ENCODE results near the gene ADCYAP1R1.

ADCYAP1R1 gene

GRCh38 chr7:31043051-31043471 lies 9.0 kb upstream of the ADCYAP1R1 start:
- no peak for DNase-seq (ENCODE audit: low read depth in 2 of 2)

- no peak for DNase-seq (ENCODE audit: low read depth in 2 of 2)
Observed at GRCh38 chr7:31044529-31044928, 7.6 kb upstream of the ADCYAP1R1 start.

GRCh38 chr7:31046723-31047122 lies 5.4 kb upstream of the ADCYAP1R1 start:
- DNase-seq (ENCODE audit: low read depth in 2 of 2) = no peak

GRCh38 chr7:31047313-31048146 lies 4.6 kb upstream of the ADCYAP1R1 start:
- DNase-seq (ENCODE audit: low read depth in 2 of 2) = no peak

GRCh38 chr7:31049005-31049765 lies 2.9 kb upstream of the ADCYAP1R1 start:
- no peak for DNase-seq (ENCODE audit: low read depth in 2 of 2)

GRCh38 chr7:31052487-31052840 lies 356 bp downstream of the ADCYAP1R1 start:
- no peak for DNase-seq (ENCODE audit: low read depth in 2 of 2)

GRCh38 chr7:31052841-31053601 lies 913 bp downstream of the ADCYAP1R1 start:
- DNase-seq (ENCODE audit: low read depth in 2 of 2) = no peak

- no peak for DNase-seq (ENCODE audit: low read depth in 2 of 2)
Observed at GRCh38 chr7:31053986-31054385, 1.9 kb downstream of the ADCYAP1R1 start.

GRCh38 chr7:31054608-31055278 lies 2.6 kb downstream of the ADCYAP1R1 start:
- DNase-seq (ENCODE audit: low read depth in 2 of 2) = no peak

GRCh38 chr7:31055471-31055870 lies 3.4 kb downstream of the ADCYAP1R1 start:
- DNase-seq (ENCODE audit: low read depth in 2 of 2) = no peak

- DNase-seq (ENCODE audit: low read depth in 2 of 2) = no peak
Observed at GRCh38 chr7:31056775-31057346, 4.8 kb downstream of the ADCYAP1R1 start.

GRCh38 chr7:31058122-31058521 lies 6.0 kb downstream of the ADCYAP1R1 start:
- no peak for DNase-seq (ENCODE audit: low read depth in 2 of 2)

- no peak for DNase-seq (ENCODE audit: low read depth in 2 of 2)
Observed at GRCh38 chr7:31058688-31059087, 6.6 kb downstream of the ADCYAP1R1 start.

- no peak for DNase-seq (ENCODE audit: low read depth in 2 of 2)
Observed at GRCh38 chr7:31059551-31059950, 7.4 kb downstream of the ADCYAP1R1 start.

- no peak for DNase-seq (ENCODE audit: low read depth in 2 of 2)
Observed at GRCh38 chr7:31061185-31061584, 9.1 kb downstream of the ADCYAP1R1 start.

GRCh38 chr7:31062746-31063435 lies 10.8 kb downstream of the ADCYAP1R1 start:
- DNase-seq (ENCODE audit: low read depth in 2 of 2) = no peak

- DNase-seq (ENCODE audit: low read depth in 2 of 2) = no peak
Observed at GRCh38 chr7:31065021-31065593, 13.0 kb downstream of the ADCYAP1R1 start.

GRCh38 chr7:31065840-31066239 lies 13.7 kb downstream of the ADCYAP1R1 start:
- no peak for DNase-seq (ENCODE audit: low read depth in 2 of 2)

GRCh38 chr7:31066516-31067130 lies 14.5 kb downstream of the ADCYAP1R1 start:
- DNase-seq (ENCODE audit: low read depth in 2 of 2) = no peak

GRCh38 chr7:31067491-31067890 lies 15.4 kb downstream of the ADCYAP1R1 start:
- DNase-seq (ENCODE audit: low read depth in 2 of 2) = no peak
